Skin of body (tissue), 2 donors: Measurements from ENCODE around the gene UNC5CL. TPM values are rescaled to one million over a fixed set of nuclear protein-coding genes. Genes with fewer than 3 reads are reported as not detected.
"Not testable (repeated sequence)": the region's sequence is repeated elsewhere in the genome, so short reads cannot be mapped to it uniquely, and the experiment has no call there.

Source experiments
- DNase-seq: peaks from one replicate; lab custom pipeline; 2025; lab: John Stamatoyannopoulos, UW
- total RNA-seq: library from RNA; depleted of rRNA; stranded (reverse); fragments of >200 nt; gene quantifications from one replicate; pipeline ENCODE4 v1.2.3, GENCODE V29; 2014

UNC5CL gene
- total RNA-seq, 1 donor from 2014 or later: 0.30 TPM

- DNase-seq: no peak
Measured at GRCh38 chr6:41040101-41040939, 1.3 kb upstream of the UNC5CL start.

- DNase-seq: no peak
Measured at GRCh38 chr6:41038205-41038604, 816 bp downstream of the UNC5CL start.

- DNase-seq: no peak
Measured at GRCh38 chr6:41037107-41037900, 1.7 kb downstream of the UNC5CL start.

- no peak for DNase-seq
Measured at GRCh38 chr6:41036601-41037000, 2.4 kb downstream of the UNC5CL start.

- no peak for DNase-seq
Measured at GRCh38 chr6:41036186-41036585, 2.8 kb downstream of the UNC5CL start.

GRCh38 chr6:41033776-41034175, 5.2 kb downstream of the UNC5CL start:
- no peak for DNase-seq

GRCh38 chr6:41032830-41033229, 6.2 kb downstream of the UNC5CL start:
- DNase-seq: no peak

GRCh38 chr6:41028561-41029412, 10.2 kb downstream of the UNC5CL start:
- no peak for DNase-seq

GRCh38 chr6:41027799-41028560, 11.0 kb downstream of the UNC5CL start:
- peak; percentile 73 for DNase-seq

- DNase-seq: no peak
Measured at GRCh38 chr6:41027241-41027640, 11.8 kb downstream of the UNC5CL start.

GRCh38 chr6:41025966-41026530, 13.0 kb downstream of the UNC5CL start:
- no peak for DNase-seq

- DNase-seq: no peak
Measured at GRCh38 chr6:41023114-41023513, 15.9 kb downstream of the UNC5CL start.

- DNase-seq: no peak
Measured at GRCh38 chr6:41022294-41022693, 16.7 kb downstream of the UNC5CL start.

GRCh38 chr6:41021832-41022231, 17.2 kb downstream of the UNC5CL start:
- no peak for DNase-seq

- DNase-seq: no peak
Measured at GRCh38 chr6:41017663-41018062, 21.4 kb downstream of the UNC5CL start.

- not testable (repeated sequence) for DNase-seq
Measured at GRCh38 chr6:41015860-41016259, 23.2 kb downstream of the UNC5CL start.

GRCh38 chr6:41014780-41015179, 24.2 kb downstream of the UNC5CL start:
- DNase-seq: no peak

- DNase-seq: no peak
Measured at GRCh38 chr6:41013466-41014153, 25.4 kb downstream of the UNC5CL start.

GRCh38 chr6:41011673-41012072, 27.3 kb downstream of the UNC5CL start:
- no peak for DNase-seq

GRCh38 chr6:41009669-41010068, 29.4 kb downstream of the UNC5CL start:
- DNase-seq: no peak
